Transverse colon (tissue), 4 donors: Measurements from ENCODE around the gene PBX3.

Experiments
- CTCF ChIP-seq, 5 experiments: fragments of 200-600 bp in 3 of 5; fragments of 450-650 bp in 2 of 5; sonication (generic) in 3 of 5; IDR thresholded peaks; 1 replicate in 2 of 5; 2 replicates in 3 of 5; pipeline ENCODE4 v1.5.1; 2016 to 2017; ENCODE audit warnings: antibody characterized with exemption in 5 of 5, inconsistent platforms in 3 of 5, mild to moderate bottlenecking in 2 of 5, moderate library complexity in 1 of 5
- POLR2AphosphoS5 ChIP-seq, 3 donors: sonication (generic); formaldehyde crosslinking; IDR thresholded peaks; one replicate each; pipeline ENCODE4 v1.6.1; 2016; ENCODE audit warnings: antibody characterized with exemption in 3 of 3

GRCh38 chr9:125755340-125755739 lies 8.2 kb downstream of the PBX3 start:
- TF ChIP-seq CTCF (IDR thresholded peaks at IDR 0.05) = no peak
- no peak for TF ChIP-seq POLR2AphosphoS5 (IDR thresholded peaks at IDR 0.05)
